NCI-H510A (cell line): ENCODE measurements around the gene IFI44L.
A peak's percentile ranks its signal among the peaks of the same experiment; 100 is the strongest.

Experiments
- DNase-seq: peaks from one replicate; lab custom pipeline; 2025; lab: John Stamatoyannopoulos, UW

IFI44L gene

GRCh38 chr1:78619803-78620579 is at the start of gene IFI44L:
Gene IFI44L (plus strand): TSS chr1:78620448. CDS start chr1:78627916, 7,468 bp downstream.
- no peak for DNase-seq

DNA sequence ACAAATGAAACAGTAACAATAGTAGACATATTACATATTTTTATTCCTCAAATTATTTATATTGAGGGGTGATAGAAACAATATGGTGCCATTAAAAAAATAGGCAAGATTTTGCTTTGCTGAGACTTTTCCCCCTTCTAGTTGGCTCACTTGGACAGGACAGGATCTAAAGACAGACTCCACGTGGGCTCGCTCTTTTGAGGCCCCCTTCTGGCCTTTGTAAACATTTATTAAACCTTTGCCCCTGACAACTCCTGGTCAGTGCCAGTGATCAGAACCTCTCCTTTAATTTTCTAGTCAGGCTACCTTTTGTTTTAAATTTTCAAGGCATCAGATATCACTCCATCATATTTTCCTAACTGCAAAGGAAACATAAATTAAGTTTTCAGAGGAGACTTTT is 49.7 kb upstream of the IFI44L start:
- no peak for DNase-seq

DNA sequence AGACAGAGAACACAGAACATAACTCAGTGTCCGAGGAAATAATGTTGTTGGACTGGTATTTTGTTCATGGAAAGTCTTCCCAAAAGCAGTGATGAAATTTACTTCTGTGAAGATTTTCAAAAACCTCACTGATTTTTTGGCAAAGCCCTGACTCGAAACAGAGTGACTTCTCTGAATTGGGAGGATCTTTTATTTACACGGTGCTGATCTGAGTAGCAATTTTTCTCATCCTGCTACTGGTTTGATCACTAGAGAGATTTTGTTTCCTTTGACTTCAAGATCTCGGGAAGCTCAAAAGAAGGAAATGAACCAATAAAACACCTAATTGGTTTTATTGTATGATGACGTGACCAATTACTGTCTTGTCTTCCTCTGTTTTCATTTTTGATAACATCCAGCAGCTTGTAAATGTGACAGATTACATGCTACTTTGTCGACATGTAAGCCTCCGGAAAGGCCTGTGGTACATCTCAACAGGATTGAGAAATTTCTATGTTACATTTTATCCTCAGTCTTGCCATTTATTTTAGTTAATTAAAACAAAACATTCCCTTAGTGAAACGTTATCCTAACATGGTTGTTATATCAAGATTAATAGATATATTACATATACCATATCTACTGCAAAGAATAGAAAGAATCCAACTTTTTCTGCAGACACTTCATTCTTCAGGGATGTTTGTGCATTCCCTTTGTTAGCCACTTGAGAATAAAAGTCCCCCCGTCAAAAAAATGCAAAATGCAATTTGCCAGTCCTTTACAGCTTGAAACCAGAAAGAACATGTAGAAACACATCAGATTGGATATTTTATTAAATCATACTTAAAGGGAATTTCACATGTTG is 42.8 kb upstream of the IFI44L start:
- DNase-seq: no peak

DNA sequence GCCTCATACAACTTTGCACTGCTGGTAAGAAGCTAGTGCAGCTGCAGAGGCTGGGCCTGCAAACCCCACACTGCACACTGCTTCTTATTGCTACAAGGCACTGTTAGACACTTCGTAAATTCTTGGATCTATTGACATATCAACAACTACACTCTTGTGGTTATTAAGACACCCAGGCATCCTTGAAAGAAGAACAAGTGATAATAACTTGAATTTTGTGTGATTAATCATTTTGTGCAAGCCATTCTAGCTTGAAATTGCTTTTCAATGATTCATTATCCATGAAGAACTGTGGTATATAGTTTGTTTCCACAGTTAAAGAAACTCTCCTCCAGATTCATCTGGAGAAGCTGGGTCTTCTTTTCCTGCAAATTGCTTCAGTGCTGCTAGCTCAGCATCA is 33.7 kb upstream of the IFI44L start:
- no peak for DNase-seq

GRCh38 chr1:78587211-78587610 is 33.0 kb upstream of the IFI44L start:
- DNase-seq: no peak

DNA sequence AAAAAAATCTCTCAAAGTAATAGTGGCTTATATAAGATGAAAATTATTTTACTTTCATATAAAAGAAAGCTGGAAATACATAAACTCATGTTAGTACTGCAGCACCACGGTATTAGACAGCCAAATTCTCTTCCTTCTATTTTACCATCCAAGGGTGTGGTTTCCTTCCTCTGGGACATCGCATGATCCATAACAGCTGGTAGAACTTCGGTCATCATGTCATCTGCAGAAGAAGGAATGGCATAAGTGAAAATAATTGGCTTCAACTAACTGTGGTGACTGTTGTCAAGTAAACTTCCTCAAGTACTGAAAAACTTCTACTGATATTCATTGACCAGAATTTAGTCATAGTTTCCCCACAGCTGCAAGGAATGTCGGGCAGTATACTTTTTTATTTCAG is 28.3 kb upstream of the IFI44L start:
- DNase-seq: no peak

DNA sequence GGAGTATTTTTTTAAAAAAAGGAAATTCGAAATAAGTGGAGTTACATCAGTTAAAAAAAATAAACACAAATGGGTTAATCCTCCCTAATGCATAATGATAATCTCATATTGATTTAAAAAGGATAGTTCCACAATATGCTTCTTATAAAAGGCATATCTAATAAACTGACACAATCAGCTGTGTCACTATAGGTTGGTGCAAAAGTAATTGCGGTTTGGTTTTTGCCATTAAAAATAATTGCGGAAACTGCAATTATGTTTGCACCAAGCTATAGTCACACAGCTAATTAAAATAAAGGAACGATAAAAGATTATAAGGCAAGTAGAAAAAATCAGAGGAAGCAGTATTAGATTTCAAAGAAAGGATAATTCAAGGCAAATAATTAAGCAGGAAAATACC is 21.0 kb upstream of the IFI44L start:
- DNase-seq: no peak

DNA sequence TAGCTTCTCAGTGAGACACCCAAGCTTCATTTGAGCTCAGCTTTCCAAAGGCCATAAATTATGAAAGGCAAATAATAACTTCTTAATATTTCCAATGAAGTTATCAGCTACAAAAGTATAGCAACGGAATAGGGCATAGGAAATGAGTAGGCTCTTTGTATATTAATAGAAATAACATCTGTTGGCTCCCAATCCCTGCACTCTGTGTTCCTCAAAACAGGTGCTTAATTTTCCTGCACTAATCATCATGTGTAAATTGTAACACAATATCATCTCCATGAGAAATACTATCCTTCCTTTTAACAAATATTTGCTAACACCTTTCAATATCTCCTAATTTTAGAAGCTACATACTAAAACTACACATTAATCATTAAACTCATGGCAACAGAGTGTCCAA is 19.2 kb upstream of the IFI44L start:
- DNase-seq: no peak

- DNase-seq: no peak
These were observed 17.0 kb upstream of the IFI44L start for GRCh38 chr1:78603206-78603605.

DNA sequence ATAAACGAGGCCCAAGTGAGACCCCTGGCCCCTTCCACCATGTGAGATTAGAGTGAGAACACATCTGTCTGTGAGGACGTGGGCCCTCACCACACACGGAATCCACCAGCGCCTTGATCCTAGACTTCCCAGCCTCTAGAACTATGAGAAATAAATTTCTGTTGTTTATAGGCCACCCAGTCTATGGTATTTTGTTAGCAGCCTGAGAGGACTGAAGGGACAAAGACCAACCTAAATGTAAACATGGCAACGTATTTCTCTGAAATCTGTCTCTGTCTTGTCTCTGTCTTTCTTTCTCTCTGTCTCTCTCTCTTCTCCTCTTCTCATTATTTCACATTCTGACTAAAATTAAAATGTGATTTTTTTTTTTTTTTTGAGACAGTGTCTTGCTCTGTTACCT is 15.6 kb upstream of the IFI44L start:
- no peak for DNase-seq

GRCh38 chr1:78606274-78606673 is 14.0 kb upstream of the IFI44L start:
- no peak for DNase-seq

DNA sequence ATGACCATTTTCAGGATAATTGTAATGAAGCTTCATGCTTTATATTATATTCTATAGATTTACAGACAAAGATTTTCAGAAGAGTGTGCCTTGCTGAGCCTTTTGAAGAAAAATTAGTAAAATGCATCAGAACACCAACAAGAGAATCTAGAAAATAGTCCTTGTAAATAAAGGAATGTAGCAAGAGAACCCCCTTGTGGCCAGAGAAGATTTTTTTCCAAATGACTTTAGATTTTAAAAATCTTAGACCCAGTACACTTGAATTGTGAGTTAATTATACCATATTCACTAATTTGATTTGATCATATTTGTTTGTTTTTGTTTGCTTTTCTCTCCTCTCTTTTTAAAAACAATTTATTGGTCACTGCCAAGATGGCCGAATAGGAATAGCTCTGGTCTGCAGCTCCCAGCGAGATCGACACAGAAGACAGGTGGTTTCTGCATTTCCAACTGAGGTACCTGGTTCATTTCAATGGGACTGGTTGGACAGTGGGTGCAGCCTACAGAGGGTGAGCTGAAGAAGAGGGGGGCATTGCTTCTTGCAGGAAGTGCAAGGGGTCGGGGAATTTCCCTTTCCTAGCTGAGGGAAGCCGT is 12.8 kb upstream of the IFI44L start:
- DNase-seq: no peak

GRCh38 chr1:78607944-78608343 is 12.3 kb upstream of the IFI44L start:
- peak; percentile 7 for DNase-seq

GRCh38 chr1:78617615-78618026 is 2.6 kb upstream of the IFI44L start:
- peak; percentile 80 for DNase-seq

- no peak for DNase-seq
These were observed 1.2 kb upstream of the IFI44L start for GRCh38 chr1:78619032-78619431.

DNA sequence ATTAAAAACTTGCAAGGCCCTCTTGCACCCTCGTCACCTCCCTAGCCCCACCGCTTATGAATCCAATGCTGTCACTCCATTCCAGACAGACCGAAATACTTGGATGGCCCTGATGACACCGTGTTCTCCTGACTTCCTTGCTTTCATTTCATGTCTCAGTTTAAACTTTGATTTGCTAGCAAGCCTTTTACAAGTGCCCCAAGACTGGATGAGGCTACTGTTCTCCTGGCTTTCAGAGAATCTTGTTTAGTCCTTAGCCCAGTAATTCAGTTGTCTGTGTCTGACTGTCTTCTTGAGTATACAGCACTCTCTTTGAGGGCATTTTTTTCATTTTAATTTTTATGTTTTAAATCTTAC is 824 bp upstream of the IFI44L start:
- DNase-seq: no peak

- DNase-seq: no peak
These were observed 418 bp downstream of the IFI44L start for GRCh38 chr1:78620666-78621065.

DNA sequence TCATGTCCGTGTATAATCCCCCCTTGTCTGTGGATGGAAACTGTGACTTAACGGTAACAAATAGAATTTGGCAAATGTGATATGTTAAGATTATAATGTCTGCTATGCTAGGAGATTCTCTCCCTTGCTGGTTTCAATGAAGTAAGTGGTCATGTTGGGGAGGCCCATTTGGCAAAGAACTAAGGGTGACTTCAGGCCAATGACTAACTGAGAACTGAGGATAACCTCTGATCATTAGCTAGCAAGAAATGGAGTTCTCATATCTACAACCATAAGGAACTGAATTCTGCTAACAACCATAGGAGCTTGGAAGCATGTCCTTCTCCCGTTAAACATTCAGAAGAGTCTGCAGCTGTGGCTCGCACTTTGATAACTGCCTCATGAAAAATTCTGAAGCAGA is 2.3 kb downstream of the IFI44L start:
- DNase-seq: no peak

DNA sequence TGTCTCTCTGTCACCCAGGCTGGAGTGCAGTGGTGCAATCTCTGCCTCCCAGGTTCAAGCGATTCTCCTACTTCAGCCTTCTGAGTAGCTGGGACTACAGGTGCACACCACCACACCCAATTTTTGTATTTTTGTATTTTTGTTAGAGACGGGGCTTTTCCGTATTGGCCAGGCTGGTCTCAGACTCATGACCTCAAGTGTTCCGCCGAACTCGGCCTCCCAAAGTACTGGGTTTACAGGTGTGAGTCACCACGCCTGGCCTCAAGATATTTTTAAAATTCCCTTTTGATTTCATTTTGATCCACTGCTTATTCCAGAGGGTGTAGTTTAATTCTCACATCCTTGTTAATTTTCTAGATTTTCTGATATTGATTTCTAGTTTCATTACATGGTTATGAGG is 3.8 kb downstream of the IFI44L start:
- DNase-seq: no peak

DNA sequence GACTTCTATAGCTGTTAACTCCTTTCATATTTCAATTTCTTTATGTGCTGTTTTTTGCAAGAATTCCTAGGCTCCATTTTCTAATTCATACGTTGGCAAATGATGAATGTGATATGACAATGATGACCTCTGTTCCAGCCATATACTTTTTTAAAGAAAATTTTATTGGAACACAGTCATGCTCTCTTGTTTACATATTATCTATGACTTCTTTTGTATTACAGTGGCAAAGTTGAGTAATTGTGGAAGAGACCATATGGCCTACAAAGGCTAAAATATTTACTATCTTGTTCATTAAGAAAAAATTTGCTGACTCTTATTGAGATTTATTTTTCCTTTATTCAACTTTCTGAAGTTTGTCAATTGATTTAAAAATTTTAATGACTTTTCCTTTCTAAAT is 7.1 kb downstream of the IFI44L start:
- no peak for DNase-seq

DNA sequence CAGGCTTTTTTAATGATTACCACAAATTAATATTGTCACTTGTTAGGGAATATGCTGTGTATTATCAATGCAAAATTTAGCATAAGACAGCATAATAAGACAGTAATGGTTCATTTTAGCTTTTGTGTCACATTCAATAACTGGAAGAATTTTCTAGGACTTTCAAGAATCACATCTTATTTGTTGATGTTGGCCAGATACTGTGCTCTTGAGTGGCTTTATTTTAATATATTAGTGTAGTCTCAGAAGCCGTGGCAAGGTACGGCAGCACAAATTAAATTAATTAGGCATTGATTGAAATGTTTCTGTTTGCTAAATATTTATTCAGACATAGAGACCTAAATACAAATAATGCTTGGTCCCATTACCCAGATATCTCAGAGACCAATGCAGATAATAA is 10.4 kb downstream of the IFI44L start:
- DNase-seq: no peak

GRCh38 chr1:78633209-78633608 is 13.0 kb downstream of the IFI44L start:
- DNase-seq: no peak

GRCh38 chr1:78640462-78640861 is 20.2 kb downstream of the IFI44L start:
- DNase-seq: no peak
